NCI-H1105 (cell line): ENCODE results near the gene PSMB11.

Experiments
- DNase-seq: peaks from one replicate; lab custom pipeline; 2025; lab: John Stamatoyannopoulos, UW

The PSMB11 gene

GRCh38 chr14:23015618-23016017, 26.4 kb upstream of the PSMB11 start:
- no peak for DNase-seq

GRCh38 chr14:23017091-23017490, 24.9 kb upstream of the PSMB11 start:
- DNase-seq: no peak

GRCh38 chr14:23018107-23018506, 23.9 kb upstream of the PSMB11 start:
- no peak for DNase-seq

- no peak for DNase-seq
These were observed 21.6 kb upstream of the PSMB11 start for GRCh38 chr14:23020143-23021128.

GRCh38 chr14:23021434-23021833, 20.6 kb upstream of the PSMB11 start:
- DNase-seq: no peak

GRCh38 chr14:23021889-23022442, 20.0 kb upstream of the PSMB11 start:
- no peak for DNase-seq

- DNase-seq: no peak
These were observed 18.8 kb upstream of the PSMB11 start for GRCh38 chr14:23023022-23023794.

- DNase-seq: no peak
These were observed 18.2 kb upstream of the PSMB11 start for GRCh38 chr14:23023795-23024152.

GRCh38 chr14:23024612-23025075, 17.4 kb upstream of the PSMB11 start:
- no peak for DNase-seq

GRCh38 chr14:23025151-23025814, 16.7 kb upstream of the PSMB11 start:
- DNase-seq: no peak

GRCh38 chr14:23028799-23029198, 13.2 kb upstream of the PSMB11 start:
- no peak for DNase-seq

- DNase-seq: no peak
These were observed 11.1 kb upstream of the PSMB11 start for GRCh38 chr14:23030936-23031335.

GRCh38 chr14:23033251-23033727, 8.7 kb upstream of the PSMB11 start:
- no peak for DNase-seq

GRCh38 chr14:23033801-23034497, 8.1 kb upstream of the PSMB11 start:
- no peak for DNase-seq

- DNase-seq: no peak
These were observed 7.3 kb upstream of the PSMB11 start, which contains the start of gene PSMB5 for GRCh38 chr14:23034498-23035302. Gene PSMB5 (minus strand): TSS chr14:23034900. CDS start chr14:23034881, 19 bp downstream.

GRCh38 chr14:23035303-23036144, 6.5 kb upstream of the PSMB11 start:
- no peak for DNase-seq

GRCh38 chr14:23040100-23040499, 1.9 kb upstream of the PSMB11 start:
- DNase-seq: no peak

GRCh38 chr14:23041729-23042128, 283 bp upstream of the PSMB11 start:
- no peak for DNase-seq

GRCh38 chr14:23043145-23043544, 1.1 kb downstream of the PSMB11 start:
- no peak for DNase-seq
